LoVo (cell line): ENCODE results near the gene SLC6A4.
"Not testable (repeated sequence)": the region's sequence is repeated elsewhere in the genome, so short reads cannot be mapped to it uniquely, and the experiment has no call there.

Experiments
- DNase-seq: peaks from one replicate; pipeline ENCODE4 v3.0.0-alpha.2; 2016; ENCODE audit warnings: low spot score

The SLC6A4 gene

DNA sequence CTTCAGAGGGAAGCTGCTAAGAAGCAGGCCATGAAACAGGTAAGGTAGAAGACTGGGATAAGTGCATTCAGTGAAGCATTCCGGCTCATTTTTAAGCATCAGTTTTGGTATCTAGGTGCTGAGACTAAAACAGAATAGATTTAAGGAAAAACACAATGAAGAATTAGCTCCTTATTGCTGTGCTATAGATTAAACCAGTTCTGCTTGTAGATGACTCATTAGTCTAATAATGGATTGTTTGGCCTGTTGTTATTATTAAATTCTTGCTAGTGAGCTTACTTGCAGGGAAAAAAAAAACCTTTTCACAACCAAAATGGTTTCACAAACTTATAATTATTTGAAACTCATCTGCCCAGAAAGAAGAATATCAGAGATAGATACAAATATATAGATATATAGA, 62.9 kb downstream of the SLC6A4 start:
- no peak for DNase-seq

DNA sequence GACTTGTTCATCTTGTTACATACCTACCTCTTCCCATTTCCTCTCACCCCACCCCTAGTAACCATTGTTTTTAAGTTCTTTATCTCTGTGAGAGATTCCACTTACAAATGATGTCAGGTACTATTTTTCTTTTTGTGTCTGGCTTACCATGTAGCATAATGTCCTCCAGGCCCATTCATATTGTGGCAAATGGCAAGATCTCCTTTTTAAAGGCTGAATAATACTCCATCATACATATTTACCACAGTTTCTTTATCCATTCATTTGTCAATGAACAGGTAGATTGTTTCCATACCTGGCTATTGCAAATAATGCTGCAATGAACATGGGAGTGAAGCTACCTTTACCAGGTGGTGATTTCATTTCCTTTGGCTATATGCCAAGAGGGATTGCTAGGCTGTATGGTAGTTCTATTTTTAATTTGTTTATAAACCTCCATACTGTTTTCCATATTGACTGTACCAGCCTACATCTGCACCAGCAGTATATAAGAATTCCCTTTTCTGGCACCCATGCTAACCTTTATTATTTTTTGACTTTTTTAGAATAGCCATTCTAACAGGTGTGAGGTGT, 65.0 kb downstream of the SLC6A4 start:
- no peak for DNase-seq

DNA sequence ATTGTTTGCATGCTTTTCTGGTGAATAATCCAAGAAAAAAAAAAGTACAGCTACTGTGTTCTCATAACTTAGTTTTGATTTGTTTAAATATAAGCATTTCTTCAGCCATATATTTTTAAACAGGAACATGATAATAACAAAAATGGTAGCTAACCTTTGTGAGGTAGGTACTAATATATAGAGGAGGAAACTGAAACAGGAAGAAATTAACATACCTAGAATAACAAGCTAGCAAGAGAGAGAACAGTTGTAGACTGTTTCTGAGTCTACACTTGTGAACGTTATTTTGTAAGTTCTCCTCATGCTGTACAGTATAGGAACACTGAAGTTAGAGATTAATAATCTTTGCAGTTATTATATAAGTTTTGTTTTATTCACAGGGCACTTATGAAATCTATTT, 69.5 kb downstream of the SLC6A4 start:
- DNase-seq: no peak

DNA sequence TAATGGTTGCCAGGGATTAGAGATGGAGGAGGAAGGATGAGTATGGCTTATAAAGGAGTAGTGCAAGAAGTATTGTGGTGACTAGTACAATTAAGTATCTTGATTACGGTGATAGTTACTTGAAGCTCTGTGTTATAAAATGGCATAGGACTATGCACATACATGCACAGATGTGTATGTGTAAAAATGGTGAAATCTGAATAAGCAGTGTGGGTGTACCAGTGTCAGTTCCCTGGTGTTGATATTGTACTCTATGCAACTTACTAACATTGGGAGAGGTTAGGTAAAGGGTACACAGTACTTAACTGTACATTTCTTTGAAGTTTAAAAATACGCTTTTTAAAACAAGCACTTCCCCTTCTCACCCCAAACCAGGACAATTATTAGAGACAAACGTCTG, 70.3 kb downstream of the SLC6A4 start:
- no peak for DNase-seq

DNA sequence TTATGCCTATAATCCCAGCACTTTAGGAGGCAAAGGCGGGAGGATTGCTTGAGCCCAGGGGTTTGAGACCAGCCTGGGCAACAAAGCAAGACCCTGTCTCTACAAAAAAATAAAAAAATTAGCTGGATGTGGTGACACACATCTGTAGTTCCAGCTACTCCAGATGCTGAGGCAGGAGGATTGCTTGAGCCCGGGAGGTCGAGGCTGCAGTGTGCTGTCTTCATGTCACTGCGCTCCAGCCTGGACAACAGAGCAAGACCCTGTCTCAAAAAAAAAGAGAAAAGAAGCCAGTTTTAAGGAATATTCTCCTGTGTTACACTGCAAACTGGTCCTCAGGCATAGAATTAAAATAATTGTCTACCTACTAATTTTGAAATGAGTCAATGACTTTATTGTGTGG, 71.0 kb downstream of the SLC6A4 start:
- DNase-seq: no peak

DNA sequence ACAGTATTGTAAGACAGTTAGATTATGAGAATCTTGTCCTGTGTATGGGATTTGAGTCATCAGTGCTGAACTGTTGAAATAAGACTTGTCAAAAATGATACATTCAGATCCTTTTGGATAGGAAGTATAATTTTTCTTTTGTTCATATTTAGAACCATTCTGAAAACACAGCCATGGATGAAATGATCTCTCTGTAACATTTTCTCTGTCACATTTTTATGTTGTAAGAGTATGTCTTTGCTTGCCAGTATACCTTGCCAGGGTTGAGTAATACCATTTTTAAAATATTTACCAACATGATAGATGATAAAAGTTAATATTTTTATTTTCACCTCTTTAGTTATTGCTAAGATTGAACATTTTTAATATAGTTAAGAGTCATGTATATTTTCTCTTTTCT, 73.9 kb downstream of the SLC6A4 start:
- no peak for DNase-seq

DNA sequence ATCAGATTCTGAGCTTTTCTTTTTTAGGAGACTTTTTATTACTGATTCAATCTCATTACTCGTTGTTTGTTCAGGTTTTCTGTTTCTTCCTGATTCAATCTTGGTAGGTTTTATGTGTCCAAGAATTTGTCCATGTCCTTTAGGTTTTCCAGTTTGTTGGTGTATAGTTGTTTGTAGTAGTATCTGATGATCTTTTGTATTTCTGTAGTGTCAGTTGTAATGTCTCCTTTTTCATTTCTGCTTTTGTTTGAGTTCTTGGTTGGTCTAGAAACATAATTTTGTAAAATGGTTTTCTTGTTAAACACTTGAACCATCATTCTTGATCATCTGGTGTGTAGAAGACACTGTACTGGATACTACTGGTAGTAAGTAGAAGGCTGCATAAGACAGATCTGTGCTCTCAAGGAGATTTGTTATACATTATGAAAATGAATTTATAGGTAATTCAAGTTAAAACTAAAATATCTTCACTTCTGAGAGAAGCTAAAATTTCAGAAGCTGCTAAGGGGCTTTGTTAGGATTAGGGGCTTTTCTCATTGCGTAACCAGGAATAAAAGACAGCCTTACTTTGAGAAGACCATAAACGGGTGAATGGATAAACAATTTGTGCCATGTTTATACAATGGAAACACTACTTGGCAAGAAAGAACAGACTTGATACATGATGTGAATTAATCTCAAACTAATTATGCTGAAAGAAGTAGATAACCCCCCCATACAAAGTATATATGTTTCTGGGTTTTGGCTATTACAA, 74.9 kb downstream of the SLC6A4 start:
- DNase-seq: no peak

DNA sequence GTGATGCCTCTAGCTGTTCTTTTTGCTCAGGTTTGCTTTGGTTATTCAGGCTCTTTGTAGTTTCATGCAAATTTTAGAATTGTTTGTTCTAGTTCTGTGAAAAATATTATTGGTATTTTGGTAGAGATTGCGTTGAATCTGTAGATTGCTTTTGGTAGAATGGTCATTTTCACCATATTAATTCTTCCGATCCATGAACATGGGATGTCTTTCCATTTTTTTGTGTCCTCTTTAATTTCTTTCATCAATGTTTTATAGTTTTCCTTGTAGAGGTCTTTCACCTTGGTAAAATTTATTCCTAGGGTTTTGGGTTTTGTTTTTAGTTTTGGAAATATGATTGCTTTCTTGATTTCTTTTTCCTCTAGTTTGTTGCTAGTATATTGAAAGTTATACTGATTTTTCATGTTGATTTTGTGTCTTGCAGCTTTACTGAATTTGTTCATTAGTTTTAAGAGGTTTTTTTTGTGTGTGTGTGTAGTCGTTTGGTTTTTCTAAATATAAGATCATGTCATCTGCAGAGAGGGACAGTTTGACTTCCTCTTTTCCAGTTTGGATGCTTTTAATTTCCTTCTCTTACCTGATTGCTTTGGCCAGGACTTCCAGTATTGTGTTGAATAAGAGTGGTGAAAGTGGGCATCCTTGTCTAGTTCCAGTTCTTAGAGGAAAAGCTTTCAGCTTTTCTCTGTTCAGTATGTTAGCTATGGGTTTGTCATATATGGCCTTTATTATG, 76.4 kb downstream of the SLC6A4 start:
- DNase-seq: no peak

DNA sequence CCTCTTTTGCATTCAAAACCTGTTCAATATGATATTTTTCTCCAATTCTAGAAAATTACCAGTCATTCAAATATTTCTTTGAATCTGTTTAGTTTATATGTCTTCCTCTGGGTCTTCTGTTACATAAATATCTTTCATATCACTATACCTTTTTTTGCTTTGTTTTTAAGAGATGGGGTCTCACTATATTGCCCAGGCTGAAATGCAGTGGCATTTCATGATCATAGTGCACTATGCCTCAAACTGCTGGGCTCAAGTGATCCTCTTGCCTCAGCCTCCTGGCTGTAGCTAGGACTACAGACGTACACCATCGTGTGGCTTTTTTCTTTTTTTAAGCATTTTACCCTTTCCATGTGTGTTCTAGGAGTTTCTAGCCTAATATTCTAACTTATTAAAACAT, 80.1 kb downstream of the SLC6A4 start:
- DNase-seq: no peak

GRCh38 chr17:30153463-30153862, 82.0 kb downstream of the SLC6A4 start:
- DNase-seq: no peak

DNA sequence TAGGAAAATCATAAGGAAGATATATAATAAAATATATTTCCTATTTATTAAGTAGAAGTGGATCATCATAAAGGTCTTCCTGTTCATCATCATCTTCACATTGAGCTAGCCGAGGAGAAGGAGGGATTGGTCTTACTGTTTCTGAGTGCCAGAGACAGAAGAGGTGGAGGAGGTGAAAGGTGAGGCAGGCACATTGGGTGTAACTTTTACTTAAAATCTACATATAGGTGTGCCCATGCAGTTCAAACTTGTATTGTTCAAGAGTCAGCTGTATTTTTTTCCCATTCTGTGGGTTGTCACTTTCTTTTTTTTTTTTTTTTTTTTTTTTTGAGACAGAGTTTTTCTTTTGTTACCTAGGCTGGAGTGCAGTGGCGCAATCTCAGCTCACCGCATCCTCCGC, 84.0 kb downstream of the SLC6A4 start:
- DNase-seq: no peak

GRCh38 chr17:30148376-30148775, 87.1 kb downstream of the SLC6A4 start:
- no peak for DNase-seq

GRCh38 chr17:30147860-30148259, 87.6 kb downstream of the SLC6A4 start:
- not testable (repeated sequence) for DNase-seq
